K562 (cell line): ENCODE measurements around the gene SNIP1. TPM values are rescaled to one million over a fixed set of nuclear protein-coding genes. Genes with fewer than 3 reads are reported as not detected.

Experiments
- ADNP ChIP-seq: fragments of 200-800 bp; sonication (Bioruptor generic); IDR thresholded peaks from 2 replicates; pipeline ENCODE4 v1.6.1; 2016; ENCODE audit warnings: missing genetic modification characterization, missing compliant biosample characterization
- CREM ChIP-seq: IDR thresholded peaks from 2 replicates; pipeline ENCODE4 v1.6.1; 2014; ENCODE audit warnings: antibody characterized with exemption, low read depth
- ETV1 ChIP-seq: fragments of 450-650 bp; conservative IDR thresholded peaks from 2 replicates; pipeline ENCODE4 v1.6.1; 2016; ENCODE audit warnings: missing genetic modification characterization, control low read depth, low read depth, missing compliant biosample characterization
- HMGXB4 ChIP-seq: sonication (generic); formaldehyde crosslinking; IDR thresholded peaks from 2 replicates; pipeline ENCODE4 v1.8.1; 2023; ENCODE audit warnings: mild to moderate bottlenecking, missing genetic modification reagents
- REST ChIP-seq, 2 experiments: fragments of 450-650 bp; formaldehyde crosslinking in 1 of 2; IDR thresholded peaks; 2 replicates each; pipeline versions ENCODE4 v1.4.0 to v1.6.1; 2014 to 2020; ENCODE audit warnings: mild to moderate bottlenecking in 2 of 2, borderline replicate concordance in 1 of 2, low read depth in 1 of 2
- TEAD4 ChIP-seq, 2 experiments: sonication (generic) in 1 of 2; formaldehyde crosslinking in 1 of 2; IDR thresholded peaks; 2 replicates each; pipeline versions ENCODE4 v1.6.1 to v1.8.0; 2012 to 2022; ENCODE audit warnings: borderline replicate concordance in 1 of 2, inconsistent platforms in 1 of 2, low read length in 1 of 2, mild to moderate bottlenecking in 1 of 2, missing genetic modification reagents in 1 of 2
- polyA plus RNA-seq, 8 experiments: library from polyadenylated mRNA; depleted of rRNA in 4 of 8; stranded (reverse) in 5 of 8; unstranded in 3 of 8; fragments of >200 nt; fragmentation: Nextera tagmentation in 2 of 8; fragmentation: Illumina TruSeq in 1 of 8; extraction: Ambion mirVana in 2 of 8; extraction: Trizol in 1 of 8; gene quantifications; 2 replicates each; pipeline versions ENCODE4 v1.2.1 to v1.2.3, GENCODE V29; 2011 to 2014; ENCODE audit warnings: inconsistent platforms in 1 of 8, missing spikeins in 1 of 8
- total RNA-seq, 7 experiments: library from RNA; depleted of rRNA in 6 of 7; stranded (reverse); fragments of >200 nt in 6 of 7; fragmentation: Illumina TruSeq in 2 of 7; extraction: Trizol in 2 of 7; gene quantifications; 2 replicates each; pipeline versions ENCODE4 v1.2.1 to v1.2.3, GENCODE V29; 2011 to 2021; ENCODE audit warnings: low replicate concordance in 1 of 7

The SNIP1 gene
- total and polyA plus RNA-seq, 9 of the 15 experiments (the other 6 are each of a cell fraction or from before 2014, with no cell fraction given): 2.9 to 25.9 (median 14.6) TPM

DNA sequence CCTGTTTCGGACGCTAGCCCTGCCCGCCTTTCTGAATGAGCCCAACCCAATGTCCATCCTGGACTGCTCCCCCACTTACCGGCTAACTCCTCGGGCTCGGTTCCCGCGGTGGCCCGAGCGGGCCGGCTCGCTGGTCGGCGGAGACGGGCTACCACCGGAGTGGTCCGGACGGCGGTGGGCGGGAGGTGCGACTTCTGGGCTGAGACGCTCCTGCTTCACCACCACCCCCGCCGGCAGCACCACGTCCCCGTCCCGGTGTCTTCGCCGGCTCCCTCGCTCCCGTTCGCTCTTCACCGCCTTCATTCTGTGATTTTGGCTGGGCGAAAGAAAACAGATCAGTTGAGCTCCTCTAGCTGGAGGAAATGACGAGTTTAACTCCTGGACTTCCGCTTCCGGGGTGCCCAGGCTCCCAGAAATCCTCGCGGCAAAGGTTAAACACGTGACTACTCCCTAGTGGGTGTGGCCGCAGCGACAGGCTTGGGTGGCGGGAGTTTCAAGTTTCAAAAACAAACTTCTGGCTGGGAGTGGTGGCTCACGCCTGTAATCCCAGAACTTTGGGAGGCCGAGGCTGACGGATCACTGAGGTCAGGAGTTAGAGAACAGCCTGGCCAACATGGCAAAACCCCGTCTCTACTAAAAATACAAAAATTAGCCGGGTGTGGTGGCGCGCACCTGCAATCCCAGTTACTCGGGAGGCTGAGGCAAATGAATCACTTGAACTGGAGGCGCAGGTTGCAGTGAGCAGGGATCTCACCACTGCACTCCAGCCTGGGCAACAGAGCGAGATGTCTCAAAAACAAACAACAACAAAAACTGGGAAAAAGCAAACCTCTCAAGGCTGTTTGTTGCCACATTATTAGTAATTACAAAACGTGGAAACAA lies at the start of gene SNIP1 (continued):
- TF ChIP-seq TEAD4 (IDR thresholded peaks at IDR 0.05; ENCODE audit: low read length) (peak; percentile 6; the same call in 1 of the 2 replicates), TEAD4 (CRISPR knock-in tag; IDR thresholded peaks at IDR 0.05; ENCODE audit: borderline replicate concordance) (no peak), ADNP (tag) (peak; percentile 97), HMGXB4 (CRISPR knock-in tag) (0 out of 2 replicates have a peak, but pooled peaks have one; percentile 48), CREM (peak; percentile 96), REST (IDR thresholded peaks at IDR 0.05; ENCODE audit: borderline replicate concordance) (peak; percentile 68), REST (CRISPR knock-in tag; IDR thresholded peaks at IDR 0.05; ENCODE audit: low read depth) (peak; percentile 71; the same call in 1 of the 2 replicates), ETV1 (tag) (peak; percentile 56)
